MCF 10A (cell line): Measurements from ENCODE around the gene ADCY7. TPM values are rescaled to one million over a fixed set of nuclear protein-coding genes. Genes with fewer than 3 reads are reported as not detected.

ENCODE experiments used
- BruUV-seq: library from RNA; stranded (reverse); fragments of 400-500 nt; replicated peaks from 2 replicates; lab custom pipeline; 2021; lab: Mats Ljungman, UMichigan
- CTCF ChIA-PET: fragments of 300-600 bp; sonication (Branson Sonifier 250); formaldehyde crosslinking; extraction: SDS; loops from one replicate; lab custom pipeline; 2021; ENCODE audit warnings: antibody characterized with exemption, inconsistent platforms; lab: Yijun Ruan, JAX
- POLR2A ChIA-PET: fragments of 300-600, 350-650 bp; sonication (Branson Sonifier 250); formaldehyde crosslinking; extraction: SDS; loops from one replicate; lab custom pipeline; 2020; ENCODE audit warnings: antibody characterized with exemption, inconsistent platforms; lab: Yijun Ruan, JAX
- DNase-seq: peaks from one replicate; pipeline ENCODE4 v3.0.0-alpha.2; 2018; ENCODE audit not compliant: unreplicated experiment
- H3K27ac Mint-ChIP-seq: one replicate; pipeline ENCODE4 v1.8.0; 2022; ENCODE audit warnings: mild to moderate bottlenecking, low read depth, mixed read lengths; ENCODE audit not compliant: unreplicated experiment
- H3K27me3 Mint-ChIP-seq: one replicate; pipeline ENCODE4 v1.8.0; 2022; ENCODE audit warnings: mixed read lengths; ENCODE audit not compliant: insufficient read depth, unreplicated experiment
- H3K36me3 Mint-ChIP-seq: one replicate; pipeline ENCODE4 v1.8.0; 2022; ENCODE audit warnings: mild to moderate bottlenecking, moderate library complexity, mixed read lengths; ENCODE audit not compliant: insufficient read depth, unreplicated experiment
- H3K4me1 Mint-ChIP-seq: one replicate; pipeline ENCODE4 v1.8.0; 2022; ENCODE audit warnings: mixed read lengths; ENCODE audit not compliant: insufficient read depth, unreplicated experiment
- H3K4me3 Mint-ChIP-seq: one replicate; pipeline ENCODE4 v1.8.0; 2022; ENCODE audit warnings: mild to moderate bottlenecking, moderate library complexity, mixed read lengths; ENCODE audit not compliant: unreplicated experiment
- H3K9me3 Mint-ChIP-seq: one replicate; pipeline ENCODE4 v1.8.0; 2022; ENCODE audit warnings: mixed read lengths; ENCODE audit not compliant: unreplicated experiment
- intact Hi-C: fragments of 100-400 bp; cut with micrococcal nuclease; formaldehyde crosslinking; loops from 2 replicates; pipeline ENCODE4 v1.14.1; 2022
- total RNA-seq: library from RNA; stranded (reverse); gene quantifications from 2 replicates; pipeline ENCODE4 v1.2.3, GENCODE V29; 2022
- TF ChIP-seq, protein P1 (sequence below): fragments of 200-600 bp; IDR thresholded peaks from one replicate; pipeline ENCODE4 v1.8.0; 2022; ENCODE audit warnings: antibody characterized with exemption, mild to moderate bottlenecking; ENCODE audit not compliant: unreplicated experiment

Gene ADCY7
- total RNA-seq, 1 experiment from 2014 or later, result 32.9 TPM

DNA sequence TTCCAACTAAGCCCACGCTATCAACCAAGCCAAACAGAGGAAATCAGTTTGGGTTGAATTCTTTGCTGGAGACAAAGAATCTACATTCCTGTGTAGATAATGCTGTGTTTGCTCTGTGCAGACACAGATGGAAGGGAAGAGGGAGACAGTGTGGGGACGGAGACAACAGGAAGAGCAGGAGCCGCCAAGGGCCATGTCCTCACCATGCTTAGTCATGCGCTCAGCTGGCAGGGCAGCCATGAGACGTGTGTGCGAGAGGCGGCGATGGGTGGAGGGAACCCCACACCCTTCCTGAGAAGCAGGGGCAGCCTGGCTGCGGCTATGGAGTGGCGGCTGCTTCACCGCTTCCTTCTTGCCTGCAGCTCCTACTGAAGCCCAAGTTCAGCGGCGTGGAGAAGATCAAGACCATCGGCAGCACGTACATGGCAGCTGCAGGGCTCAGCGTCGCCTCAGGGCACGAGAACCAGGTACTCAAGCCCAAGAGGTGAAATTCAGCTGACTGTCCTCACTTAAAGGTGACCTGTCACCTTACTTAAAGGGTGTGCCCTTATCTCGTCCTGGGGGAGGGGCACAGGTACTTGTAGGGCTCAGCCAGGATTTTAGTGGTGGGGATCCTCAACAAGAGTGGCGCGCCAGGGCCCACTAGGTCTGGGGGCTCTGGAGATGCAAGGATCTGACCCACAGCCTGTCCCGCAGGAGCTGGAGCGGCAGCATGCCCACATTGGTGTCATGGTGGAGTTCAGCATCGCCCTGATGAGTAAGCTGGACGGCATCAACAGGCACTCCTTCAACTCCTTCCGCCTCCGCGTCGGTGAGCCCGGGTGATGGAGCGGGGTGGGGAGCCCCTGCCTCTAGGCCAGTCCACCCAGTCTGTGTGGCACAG is 47.5 kb downstream of the ADCY7 start:
- no peak for DNase-seq
- ChIA-PET POLR2A (interaction anchor here (1.0 kb wide), 1 partner anchor 9 kb away, joined by 3 read pairs; no protein-coding TSS in a partner anchor), CTCF (interaction anchor here (0.8 to 2.0 kb wide), 4 partner anchors 9 to 492 kb away, joined by 3 to 10 read pairs (median 4); no protein-coding TSS in a partner anchor)
- TF ChIP-seq, protein P1, sequence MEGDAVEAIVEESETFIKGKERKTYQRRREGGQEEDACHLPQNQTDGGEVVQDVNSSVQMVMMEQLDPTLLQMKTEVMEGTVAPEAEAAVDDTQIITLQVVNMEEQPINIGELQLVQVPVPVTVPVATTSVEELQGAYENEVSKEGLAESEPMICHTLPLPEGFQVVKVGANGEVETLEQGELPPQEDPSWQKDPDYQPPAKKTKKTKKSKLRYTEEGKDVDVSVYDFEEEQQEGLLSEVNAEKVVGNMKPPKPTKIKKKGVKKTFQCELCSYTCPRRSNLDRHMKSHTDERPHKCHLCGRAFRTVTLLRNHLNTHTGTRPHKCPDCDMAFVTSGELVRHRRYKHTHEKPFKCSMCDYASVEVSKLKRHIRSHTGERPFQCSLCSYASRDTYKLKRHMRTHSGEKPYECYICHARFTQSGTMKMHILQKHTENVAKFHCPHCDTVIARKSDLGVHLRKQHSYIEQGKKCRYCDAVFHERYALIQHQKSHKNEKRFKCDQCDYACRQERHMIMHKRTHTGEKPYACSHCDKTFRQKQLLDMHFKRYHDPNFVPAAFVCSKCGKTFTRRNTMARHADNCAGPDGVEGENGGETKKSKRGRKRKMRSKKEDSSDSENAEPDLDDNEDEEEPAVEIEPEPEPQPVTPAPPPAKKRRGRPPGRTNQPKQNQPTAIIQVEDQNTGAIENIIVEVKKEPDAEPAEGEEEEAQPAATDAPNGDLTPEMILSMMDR, result no peak
- Mint-ChIP-seq H3K36me3 (peaks cover 42% of the 10 kb centered on the region), H3K4me1 (peaks cover 7% of the 10 kb centered on the region), H3K27ac (no peak overlapping the region), H3K4me3 (no peak overlapping the region), H3K27me3 (no peaks in the 10 kb centered on the region), H3K9me3 (no peaks in the 10 kb centered on the region)
- intact Hi-C loops, result no loop called here
- BruUV-seq, result no TSS peak

- Mint-ChIP-seq H3K27me3 (no peaks in the 10 kb centered on the region), H3K4me1 (peaks cover 7% of the 10 kb centered on the region), H3K27ac (peak overlapping the region; percentile 31), H3K9me3 (no peaks in the 10 kb centered on the region), H3K36me3 (peaks cover 42% of the 10 kb centered on the region), H3K4me3 (no peak overlapping the region)
- ChIA-PET CTCF (interaction anchor here (0.6 to 2.0 kb wide), 3 partner anchors 12 to 41 kb away, joined by 3 to 10 read pairs (median 4); no protein-coding TSS in a partner anchor), POLR2A (no interaction called here)
- intact Hi-C loops, result no loop called here
- TF ChIP-seq, protein P1, result no peak
- no TSS peak for BruUV-seq
- no peak for DNase-seq
Observed at GRCh38 chr16:50314665-50315064, 48.3 kb downstream of the ADCY7 start.

- DNase-seq, result no peak
- Mint-ChIP-seq H3K36me3 (peaks cover 46% of the 10 kb centered on the region), H3K4me1 (no peaks in the 10 kb centered on the region), H3K27me3 (no peaks in the 10 kb centered on the region), H3K27ac (peak overlapping the region; percentile 31), H3K4me3 (no peak overlapping the region), H3K9me3 (no peaks in the 10 kb centered on the region)
- intact Hi-C loops, result no loop called here
- CTCF ChIA-PET, result interaction anchor here (0.6 to 2.0 kb wide), 5 partner anchors 11 to 350 kb away, joined by 3 to 10 read pairs (median 4); no protein-coding TSS in a partner anchor
- POLR2A ChIA-PET, result interaction anchor here (1.5 kb wide), 1 partner anchor 73 kb away, joined by 3 read pairs; no protein-coding TSS in a partner anchor
- no TSS peak for BruUV-seq
- TF ChIP-seq, protein P1, result no peak
Observed at GRCh38 chr16:50315346-50315997, 49.1 kb downstream of the ADCY7 start.
